Measurements from ENCODE around the gene NPPA.

NPPA gene

GRCh38 chr1:11841245-11842153 is 6.1 kb downstream of the NPPA start:
- DNase-seq, result no peak

GRCh38 chr1:11839727-11840705 is 7.6 kb downstream of the NPPA start:
- DNase-seq, result no peak

- peak; percentile 32 for DNase-seq
Measured at GRCh38 chr1:11838349-11839272, 9.0 kb downstream of the NPPA start.

- no peak for DNase-seq
Measured at GRCh38 chr1:11837767-11838348, 9.7 kb downstream of the NPPA start.

GRCh38 chr1:11836955-11837766 is 10.4 kb downstream of the NPPA start:
- DNase-seq, result no peak

GRCh38 chr1:11835441-11836225 is 11.9 kb downstream of the NPPA start:
- DNase-seq, result no peak

GRCh38 chr1:11833900-11834299 is 13.7 kb downstream of the NPPA start:
- no peak for DNase-seq

GRCh38 chr1:11833497-11833896 is 14.1 kb downstream of the NPPA start:
- DNase-seq, result no peak

- no peak for DNase-seq
Measured at GRCh38 chr1:11831945-11832725, 15.4 kb downstream of the NPPA start.

GRCh38 chr1:11828511-11828910 is 19.1 kb downstream of the NPPA start:
- no peak for DNase-seq

- no peak for DNase-seq
Measured at GRCh38 chr1:11826946-11827345, 20.6 kb downstream of the NPPA start.

- DNase-seq, result no peak
Measured at GRCh38 chr1:11825131-11825530, 22.5 kb downstream of the NPPA start.

GRCh38 chr1:11823366-11824137 is 24.0 kb downstream of the NPPA start:
- no peak for DNase-seq

- no peak for DNase-seq
Measured at GRCh38 chr1:11822091-11822490, 25.5 kb downstream of the NPPA start.

- no peak for DNase-seq
Measured at GRCh38 chr1:11817192-11817591, 30.4 kb downstream of the NPPA start.

- DNase-seq, result no peak
Measured at GRCh38 chr1:11813021-11813420, 34.6 kb downstream of the NPPA start.

GRCh38 chr1:11807133-11807532 is 40.5 kb downstream of the NPPA start:
- DNase-seq, result no peak

GRCh38 chr1:11806307-11806936 is 41.2 kb downstream of the NPPA start:
- DNase-seq, result peak; percentile 91
